ENCODE measurements around the gene CELA2B.
"Not testable (repeated sequence)": the region's sequence is repeated elsewhere in the genome, so short reads cannot be mapped to it uniquely, and the experiment has no call there.

CELA2B gene

GRCh38 chr1:15501208-15502032 lies 25.5 kb downstream of the CELA2B start:
- peak in 1 of 2 donors; percentile 15 for DNase-seq

GRCh38 chr1:15504436-15504835 lies 28.5 kb downstream of the CELA2B start:
- no peak for DNase-seq

DNA sequence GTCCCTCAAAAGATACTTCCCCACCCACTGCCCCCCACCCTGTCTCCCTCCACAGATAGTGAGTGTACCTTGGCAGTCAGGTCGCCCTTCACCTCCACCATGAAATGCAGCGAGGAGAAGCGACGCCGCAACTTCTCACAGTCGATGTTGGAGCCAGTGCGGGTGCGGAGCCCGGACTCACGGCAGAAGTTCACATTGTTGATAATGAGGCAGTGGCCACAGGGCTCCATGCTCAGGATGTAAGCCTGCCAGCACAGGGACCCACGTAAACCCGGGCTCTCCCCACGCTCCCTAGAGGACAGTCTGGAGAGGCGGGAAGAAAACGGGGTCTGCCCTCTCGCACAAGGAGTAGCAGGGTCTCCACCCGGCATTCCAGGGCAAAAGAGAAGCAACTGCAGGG lies 30.9 kb downstream of the CELA2B start:
- DNase-seq: no peak

DNA sequence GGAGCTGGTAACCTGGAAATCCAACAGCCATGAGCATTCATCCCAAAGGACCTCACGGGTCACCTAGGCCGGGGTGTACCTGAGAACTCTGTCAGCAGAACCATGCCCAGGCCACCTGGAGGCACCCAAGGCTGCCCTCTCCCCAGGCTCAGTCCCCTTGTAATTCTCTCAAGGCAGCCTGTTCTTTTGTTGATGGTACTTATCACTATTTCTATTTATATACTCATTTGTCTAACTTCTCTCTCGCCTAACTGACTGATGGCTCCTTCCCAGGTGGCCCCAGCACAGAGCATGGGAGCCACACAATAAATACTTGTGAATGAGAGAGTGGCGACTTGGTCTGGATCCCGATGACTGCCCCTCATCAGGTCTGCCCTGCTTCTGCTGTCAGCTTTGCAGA lies 31.4 kb downstream of the CELA2B start:
- DNase-seq: no peak

GRCh38 chr1:15508700-15509487 lies 33.0 kb downstream of the CELA2B start:
- DNase-seq: no peak

DNA sequence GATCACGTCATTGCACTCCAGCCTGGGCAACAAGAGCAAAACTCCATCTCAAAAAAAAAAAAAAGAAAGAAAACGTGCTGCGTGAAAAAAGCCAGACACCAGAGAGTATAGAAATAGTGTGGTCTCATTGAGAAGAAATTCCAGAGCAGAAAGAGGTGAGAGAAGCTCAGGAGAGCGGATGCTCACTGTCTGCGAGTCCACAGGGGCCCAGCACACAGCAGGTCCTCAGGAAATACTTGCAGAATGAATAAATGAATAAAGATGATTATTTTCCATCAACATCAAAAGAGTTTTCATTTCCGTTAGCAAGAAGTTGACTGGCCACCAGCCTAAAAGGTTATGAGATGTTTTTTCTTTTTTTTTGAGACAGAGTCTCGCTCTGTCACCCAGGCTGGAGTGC lies 33.7 kb downstream of the CELA2B start:
- no peak for DNase-seq

DNA sequence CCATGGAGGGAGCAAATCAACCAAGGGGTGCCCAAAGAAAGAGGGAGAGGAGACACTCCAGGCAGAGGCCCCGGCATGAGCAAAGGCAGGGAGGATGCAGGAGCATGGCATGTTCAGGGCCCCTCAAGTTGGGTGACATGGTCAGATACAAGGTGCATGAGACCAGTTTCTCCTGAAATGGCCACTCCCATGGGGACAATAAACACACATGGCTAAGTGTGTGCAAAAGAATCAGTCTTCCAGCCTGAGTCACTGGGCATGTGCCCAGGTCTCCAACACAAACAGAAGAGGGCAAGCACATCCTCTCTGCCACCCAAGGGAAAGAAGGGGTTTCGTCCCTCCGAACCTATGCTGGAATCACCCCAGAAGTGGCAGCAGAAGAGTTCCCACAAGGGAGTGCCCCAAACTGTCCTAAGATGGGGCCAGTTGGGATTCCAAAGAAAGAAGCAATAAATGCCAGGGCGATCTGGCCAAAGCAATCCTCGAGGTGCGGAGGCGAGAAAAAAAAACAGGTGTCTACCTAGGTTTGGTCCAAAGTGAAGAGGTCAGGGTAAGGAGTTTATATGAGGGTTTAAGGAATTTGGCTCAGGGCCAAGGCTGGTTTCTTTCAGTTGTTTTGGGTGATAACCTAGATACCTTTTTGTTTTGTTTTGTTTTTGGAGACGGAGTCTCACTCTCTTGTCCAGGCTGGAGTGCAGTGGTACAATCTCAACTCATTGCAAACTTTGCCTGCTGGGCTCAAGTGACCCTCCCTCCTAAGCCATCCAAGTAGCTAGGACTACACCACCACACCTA lies 34.9 kb downstream of the CELA2B start:
- no peak for DNase-seq

GRCh38 chr1:15513192-15513591 lies 37.3 kb downstream of the CELA2B start:
- DNase-seq: no peak

DNA sequence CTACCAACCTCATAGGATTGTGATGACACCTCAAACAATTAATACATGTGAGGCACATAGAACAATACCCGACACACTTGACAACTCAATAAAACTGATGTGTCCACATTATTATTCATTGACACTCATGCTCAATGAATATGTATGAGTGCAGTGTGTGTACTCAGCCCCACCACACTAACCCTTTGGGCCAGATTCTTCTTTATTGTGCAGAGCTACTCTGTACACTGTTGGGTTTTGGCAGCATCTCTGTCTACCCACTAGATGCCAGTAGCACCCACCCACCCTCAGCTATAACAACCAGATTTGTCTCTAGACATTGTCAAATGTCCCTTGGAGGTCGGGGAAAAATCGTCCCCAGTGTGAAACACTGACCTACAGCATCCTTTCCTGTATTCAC lies 38.0 kb downstream of the CELA2B start:
- DNase-seq: no peak

DNA sequence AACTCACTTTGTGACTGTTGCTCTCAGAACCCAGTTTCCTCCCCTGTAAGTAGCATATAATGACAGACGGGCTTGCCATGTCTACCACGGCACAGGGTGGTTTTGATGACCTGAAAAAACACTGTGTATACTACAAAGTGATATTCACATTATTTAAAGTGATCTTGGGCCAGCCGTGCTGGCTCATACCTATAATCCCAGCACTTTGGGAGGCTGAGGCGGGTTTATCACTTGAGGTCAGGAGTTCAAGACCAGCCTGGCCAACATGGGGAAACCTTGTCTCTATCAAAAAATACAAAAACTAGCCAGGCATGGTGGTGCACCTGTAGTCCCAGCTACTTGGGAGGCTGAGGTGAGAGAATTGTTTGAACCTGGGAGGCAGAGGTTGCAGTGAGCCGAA lies 38.7 kb downstream of the CELA2B start:
- not testable (repeated sequence) for DNase-seq

- no peak for DNase-seq
Measured at GRCh38 chr1:15515022-15515663, 39.2 kb downstream of the CELA2B start.

GRCh38 chr1:15519625-15520024 lies 43.7 kb downstream of the CELA2B start:
- no peak for DNase-seq

DNA sequence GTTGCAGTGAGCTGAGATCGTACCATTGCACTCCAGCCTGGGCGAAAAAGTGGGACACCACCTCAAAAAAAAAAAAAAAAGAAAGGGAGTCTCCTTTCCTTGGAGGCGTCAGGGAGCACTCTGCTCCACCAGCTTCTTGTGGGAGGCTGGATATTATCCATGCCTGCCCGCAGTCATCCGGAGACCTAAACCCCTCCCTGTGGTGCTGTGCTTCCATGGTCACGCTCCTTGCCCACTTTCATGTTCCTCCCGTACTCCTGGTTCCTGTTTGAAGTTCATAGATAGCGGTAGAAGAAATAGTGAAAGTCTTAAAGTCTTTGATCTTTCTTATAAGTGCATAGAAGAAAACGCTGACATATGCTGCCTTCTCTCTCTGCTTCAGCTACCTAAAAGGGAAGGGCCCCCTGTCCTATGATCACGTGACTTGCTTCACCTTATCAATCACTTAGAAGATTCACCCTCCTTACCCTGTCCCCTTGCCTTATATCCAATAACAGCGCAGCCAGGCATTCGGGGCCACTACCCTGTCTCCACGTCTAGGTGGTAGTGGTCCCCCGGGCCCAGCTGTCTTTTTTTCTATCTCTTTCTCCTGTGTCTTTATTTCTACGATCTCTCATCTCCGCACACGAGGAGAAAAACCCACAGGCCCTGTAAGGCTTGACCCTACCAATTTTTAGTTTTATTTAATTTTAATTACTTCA lies 45.5 kb downstream of the CELA2B start:
- not testable (repeated sequence) for DNase-seq

DNA sequence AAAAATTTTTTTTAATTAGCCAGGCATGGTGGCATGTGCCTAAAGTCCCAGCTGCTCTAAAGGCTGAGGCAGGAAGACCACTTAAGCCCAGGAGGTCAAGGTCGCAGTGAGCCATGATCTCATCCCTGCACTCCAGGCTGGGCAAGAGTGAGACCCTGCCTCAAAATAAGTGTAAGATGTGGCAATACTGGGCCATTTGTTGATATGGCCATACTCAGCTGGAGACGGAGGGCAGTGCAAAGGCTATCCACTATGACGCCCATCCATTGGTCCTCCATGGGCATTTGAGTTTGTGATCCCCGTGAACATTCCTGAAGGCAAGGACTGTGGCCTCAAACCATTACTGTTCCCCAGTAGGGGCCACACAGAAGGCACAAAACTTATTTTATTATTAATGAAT lies 46.6 kb downstream of the CELA2B start:
- DNase-seq: no peak

GRCh38 chr1:15523104-15524020 lies 47.5 kb downstream of the CELA2B start:
- no peak for DNase-seq

DNA sequence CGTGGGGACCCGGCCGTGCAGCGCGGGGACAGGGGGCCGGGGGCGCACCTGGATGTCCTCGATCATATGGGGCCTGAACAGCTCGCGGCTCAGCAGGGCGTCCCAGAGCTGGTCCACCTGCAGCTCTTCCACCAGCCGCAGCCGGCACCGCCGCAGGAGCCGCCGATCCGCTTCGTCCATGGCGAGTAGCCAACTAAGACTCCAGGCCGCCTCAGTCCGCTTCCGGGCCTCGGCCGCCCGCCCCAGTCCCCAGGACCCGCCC lies 48.0 kb downstream of the CELA2B start, which contains the start of gene CASP9:
Gene CASP9 (minus strand): TSS at position 195 of the 262 bp plus-strand sequence. CDS start 15 bp downstream, at position 180.
- no peak for DNase-seq

GRCh38 chr1:15524283-15525049 lies 48.6 kb downstream of the CELA2B start:
- DNase-seq: peak; percentile 98 to 100

DNA sequence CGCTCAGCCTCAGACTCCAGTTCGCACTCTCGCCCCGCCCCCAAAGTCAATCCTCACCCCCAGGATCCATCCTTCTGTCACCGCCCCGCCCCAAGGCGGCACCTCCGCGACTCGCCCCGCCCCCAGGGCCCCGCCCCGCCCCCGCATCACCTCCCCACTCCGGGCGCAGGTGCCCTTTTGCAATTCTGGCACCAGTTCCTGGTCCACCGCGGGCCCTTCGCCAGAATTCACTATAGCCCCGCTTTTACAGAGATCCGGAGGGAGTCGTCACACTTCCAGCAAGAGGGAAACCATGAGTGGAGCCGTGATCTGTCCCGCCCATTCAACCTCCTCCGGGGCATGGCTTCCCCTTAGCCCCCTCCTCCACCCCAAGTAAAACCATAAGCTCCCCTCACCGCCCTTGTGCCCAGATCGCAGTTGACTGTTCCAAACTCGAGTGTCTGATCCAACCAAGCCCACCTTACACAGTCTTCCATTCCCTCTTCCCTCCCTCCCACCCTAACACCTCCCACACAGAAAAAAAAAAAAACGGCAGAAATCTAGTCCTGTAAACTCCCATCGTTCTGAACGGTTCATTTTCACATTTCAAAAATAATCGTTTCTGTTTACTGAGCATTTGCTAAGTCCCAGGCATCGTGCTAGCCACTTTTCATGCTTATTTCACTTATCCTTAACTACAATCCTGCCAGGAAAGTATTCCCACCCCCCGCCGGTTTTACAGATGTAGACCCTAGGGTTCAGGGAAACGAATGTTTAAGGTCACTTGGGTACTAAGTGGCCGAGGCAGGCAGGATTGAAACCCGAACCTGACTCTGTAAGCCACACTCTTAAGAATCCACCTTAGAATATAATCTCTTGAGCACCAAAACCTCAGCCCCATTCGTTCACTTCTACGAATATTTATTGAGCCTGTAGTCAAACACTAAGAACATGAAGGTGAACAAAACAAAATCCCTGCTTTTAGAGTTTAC lies 49.4 kb downstream of the CELA2B start:
- peak in 1 of 2 donors; percentile 70 for DNase-seq

DNA sequence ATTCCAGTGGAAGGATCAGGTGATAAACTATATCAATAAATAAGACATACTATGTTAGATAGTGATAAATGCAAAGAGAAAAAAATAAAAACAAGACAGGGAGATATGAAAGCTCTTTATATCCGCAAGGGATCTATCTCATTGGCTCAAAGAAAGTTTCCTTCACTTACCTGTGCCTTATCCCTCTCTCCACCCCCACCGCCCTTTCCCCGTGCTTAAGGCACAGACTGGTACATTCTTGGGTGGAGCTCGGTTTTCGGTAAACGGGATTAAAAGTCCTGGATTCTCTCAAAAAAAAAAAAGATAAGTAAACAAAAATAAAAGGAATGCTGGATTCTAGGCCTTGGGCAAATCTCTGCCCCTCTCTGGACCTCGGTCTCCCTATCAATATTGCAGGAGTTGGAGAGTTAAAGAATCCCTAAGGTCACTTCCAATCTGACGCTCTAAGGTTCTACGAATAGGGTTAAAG lies 50.2 kb downstream of the CELA2B start:
- DNase-seq: no peak

All from bone marrow (tissue), 2 donors.